ENCODE results near the gene GREB1.
"Not testable (repeated sequence)": the region's sequence is repeated elsewhere in the genome, so short reads cannot be mapped to it uniquely, and the experiment has no call there.

Gene GREB1

DNA sequence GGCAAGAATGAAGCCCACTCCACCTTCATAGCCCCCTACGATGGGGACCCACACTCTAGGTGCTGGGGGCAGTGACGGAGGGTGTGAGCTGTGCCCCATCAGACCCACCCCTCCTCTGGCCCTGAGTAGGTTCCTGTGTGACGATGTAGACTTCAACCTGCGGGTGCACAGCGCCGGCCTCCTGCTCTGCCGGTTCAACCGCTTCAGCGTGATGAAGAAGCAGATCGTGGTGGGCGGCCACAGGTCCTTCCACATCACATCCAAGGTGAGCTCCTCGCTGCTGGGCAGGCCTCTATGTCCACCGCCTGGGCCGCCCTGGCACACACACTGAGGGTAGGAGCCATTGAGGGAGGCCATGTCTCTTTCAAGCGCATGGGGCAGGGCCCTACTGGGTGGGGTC is 101.3 kb downstream of the GREB1 start:
- no peak for DNase-seq (ENCODE audit: low spot score)

DNA sequence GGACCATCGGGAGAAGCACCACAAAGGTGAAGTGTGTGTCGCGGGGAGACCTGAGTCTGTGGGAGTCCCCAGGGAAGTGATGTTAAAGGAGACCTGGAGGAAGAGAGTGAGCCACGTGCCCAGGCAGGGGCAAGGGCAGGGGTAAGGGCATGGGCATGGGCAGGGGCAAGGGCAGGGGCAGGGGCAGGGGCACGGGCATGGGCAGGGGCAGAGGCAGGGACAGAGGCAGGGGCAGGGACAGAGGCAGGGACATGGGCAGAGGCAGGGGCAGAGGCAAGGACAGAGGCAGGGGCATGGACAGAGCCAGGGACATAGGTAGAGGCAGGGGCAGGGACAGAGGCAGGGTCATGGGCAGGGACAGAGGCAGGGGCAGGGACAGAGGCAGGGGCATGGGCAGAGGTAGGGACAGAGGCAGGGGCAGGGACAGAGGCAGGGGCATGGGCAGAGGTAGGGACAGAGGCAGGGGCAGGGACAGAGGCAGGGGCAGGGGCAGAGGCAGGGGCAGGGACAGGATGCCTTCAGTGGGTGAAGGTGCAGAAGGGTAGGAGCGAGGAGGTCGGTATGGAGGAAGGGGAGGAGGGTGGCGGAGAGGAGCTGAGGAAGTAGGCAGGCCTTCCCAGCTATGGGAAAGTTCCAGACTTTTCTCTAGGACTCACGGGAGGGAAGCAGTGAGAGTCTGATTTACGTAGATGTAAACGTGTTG is 102.9 kb downstream of the GREB1 start:
- DNase-seq (ENCODE audit: low spot score) = no peak

DNA sequence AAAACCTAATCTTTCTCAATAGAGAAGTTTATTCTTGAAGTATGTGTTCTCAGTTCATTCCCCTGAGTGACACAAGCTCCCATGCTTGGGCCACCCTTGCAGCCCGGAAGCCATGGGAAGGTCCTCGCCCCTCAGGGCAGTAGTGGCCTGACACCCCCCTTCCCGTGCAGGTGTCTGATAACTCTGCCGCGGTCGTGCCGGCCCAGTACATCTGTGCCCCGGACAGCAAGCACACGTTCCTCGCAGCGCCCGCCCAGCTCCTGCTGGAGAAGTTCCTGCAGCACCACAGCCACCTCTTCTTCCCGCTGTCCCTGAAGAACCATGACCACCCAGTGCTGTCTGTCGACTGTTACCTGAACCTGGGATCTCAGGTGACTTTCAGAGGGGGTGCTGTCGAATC is 103.7 kb downstream of the GREB1 start:
- DNase-seq (ENCODE audit: low spot score) = no peak

DNA sequence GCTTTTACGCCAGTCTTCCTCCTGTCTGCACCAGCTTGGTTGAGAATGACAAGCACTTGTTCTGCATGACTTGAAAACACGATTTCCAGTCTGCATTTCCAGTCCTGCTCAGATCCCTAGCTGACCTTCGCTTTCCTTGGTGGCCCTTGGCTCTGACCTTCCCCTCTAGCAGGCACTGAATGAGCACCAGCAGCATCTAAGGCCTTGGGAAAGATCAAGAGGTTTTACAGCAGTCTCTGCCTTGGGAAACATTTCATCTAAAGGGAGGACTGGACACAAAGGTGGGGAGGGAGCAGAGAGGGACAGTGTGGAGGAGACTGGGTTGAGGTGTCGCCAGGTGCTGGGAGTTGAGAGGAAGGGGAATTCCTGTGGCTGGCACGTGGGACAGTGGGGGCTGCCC is 105.7 kb downstream of the GREB1 start:
- no peak for DNase-seq (ENCODE audit: low spot score)

DNA sequence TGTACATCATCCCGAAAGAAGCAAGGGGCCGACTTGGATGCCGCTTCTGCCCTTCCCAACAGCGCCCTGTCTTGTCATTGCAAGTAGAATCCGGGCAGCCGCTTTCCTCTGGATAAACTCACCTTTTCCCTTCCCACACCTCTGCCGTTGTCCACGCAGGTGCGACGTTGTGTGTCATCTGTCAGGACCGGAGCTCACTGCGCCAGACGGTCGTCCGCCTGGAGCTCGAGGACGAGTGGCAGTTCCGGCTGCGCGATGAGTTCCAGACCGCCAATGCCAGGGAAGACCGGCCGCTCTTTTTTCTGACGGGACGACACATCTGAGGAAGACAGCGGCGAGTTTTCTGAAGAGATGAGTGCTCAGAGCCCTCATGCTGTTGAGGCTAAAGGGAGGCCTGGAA is 106.3 kb downstream of the GREB1 start:
- DNase-seq (ENCODE audit: low spot score) = no peak

GRCh38 chr2:11642972-11643371 is 109.1 kb downstream of the GREB1 start:
- no peak for DNase-seq (ENCODE audit: low spot score)

GRCh38 chr2:11644293-11644692 is 110.4 kb downstream of the GREB1 start:
- no peak for DNase-seq (ENCODE audit: low spot score)

- DNase-seq (ENCODE audit: low spot score) = no peak
Measured at GRCh38 chr2:11646530-11646929, 112.7 kb downstream of the GREB1 start.

DNA sequence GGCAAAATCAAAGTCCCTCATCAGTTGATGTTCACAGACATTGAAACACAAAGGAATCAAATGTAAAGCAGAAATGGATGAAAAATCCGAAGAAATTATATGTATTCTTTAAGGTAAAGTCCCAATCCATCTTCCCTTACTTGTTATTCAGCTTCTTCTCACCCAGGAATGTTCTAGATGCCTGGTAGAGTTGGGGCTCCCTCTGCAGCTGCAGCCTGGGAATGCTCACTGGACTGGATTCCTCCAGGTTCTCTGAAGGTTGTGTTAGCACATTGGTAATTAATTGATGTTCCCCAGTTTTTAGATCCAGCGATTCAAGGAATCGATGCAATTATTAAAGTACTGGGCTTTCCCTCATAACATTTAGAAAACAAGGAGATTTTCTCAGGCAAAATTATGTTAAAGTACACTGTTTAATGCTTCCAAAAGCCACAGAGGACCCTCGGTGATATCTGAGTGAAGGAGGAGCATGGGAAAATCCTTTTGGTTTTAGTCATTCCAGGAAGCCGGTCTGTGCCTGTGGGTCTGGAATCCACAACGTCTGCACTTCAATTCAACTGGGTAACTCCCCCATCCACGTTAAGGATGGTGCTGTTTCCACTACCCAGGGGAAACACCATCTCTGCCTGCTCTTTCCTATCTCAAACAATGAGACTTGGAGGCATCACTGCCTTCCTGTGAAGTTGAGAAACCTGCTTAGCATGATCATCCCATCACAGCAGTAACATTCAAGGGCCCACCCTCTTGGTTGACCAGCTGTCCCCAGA is 114.2 kb downstream of the GREB1 start:
- no peak for DNase-seq (ENCODE audit: low spot score)

- no peak for DNase-seq (ENCODE audit: low spot score)
Measured at GRCh38 chr2:11649093-11649492, 115.2 kb downstream of the GREB1 start.

DNA sequence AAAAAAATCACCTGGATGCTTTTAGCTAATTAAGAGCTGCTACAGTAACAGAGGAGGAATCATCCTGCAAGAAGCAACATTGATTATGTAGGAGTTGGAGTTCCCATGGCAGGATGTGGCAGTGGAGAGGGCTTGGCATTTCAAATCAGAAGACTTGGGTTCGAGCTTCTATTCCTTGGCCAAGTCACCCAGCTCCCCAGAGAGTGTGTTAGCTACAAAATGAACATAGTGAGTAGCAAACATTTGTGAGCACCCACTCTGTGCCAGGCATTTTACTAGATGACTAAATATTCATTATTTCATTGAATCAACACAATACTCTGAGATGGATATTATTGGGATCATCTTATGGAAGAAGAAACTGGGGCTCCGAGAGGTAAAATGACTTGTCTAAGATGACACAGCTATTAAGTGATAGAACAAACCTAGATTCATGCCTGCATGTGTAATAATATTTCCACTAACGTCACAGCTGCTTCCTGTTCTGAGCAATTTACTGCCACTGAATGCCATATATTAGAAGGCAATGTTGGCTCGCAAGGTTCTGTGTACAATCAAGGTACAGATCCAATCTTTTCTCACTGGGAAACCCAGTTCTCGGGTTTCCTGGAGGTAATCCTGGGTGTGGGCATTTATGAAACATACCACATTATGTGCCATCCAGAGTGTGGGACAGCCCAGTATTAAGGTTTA is 118.2 kb downstream of the GREB1 start:
- no peak for DNase-seq (ENCODE audit: low spot score)

- no peak for DNase-seq (ENCODE audit: low spot score)
Measured at GRCh38 chr2:11652553-11652952, 118.7 kb downstream of the GREB1 start.

DNA sequence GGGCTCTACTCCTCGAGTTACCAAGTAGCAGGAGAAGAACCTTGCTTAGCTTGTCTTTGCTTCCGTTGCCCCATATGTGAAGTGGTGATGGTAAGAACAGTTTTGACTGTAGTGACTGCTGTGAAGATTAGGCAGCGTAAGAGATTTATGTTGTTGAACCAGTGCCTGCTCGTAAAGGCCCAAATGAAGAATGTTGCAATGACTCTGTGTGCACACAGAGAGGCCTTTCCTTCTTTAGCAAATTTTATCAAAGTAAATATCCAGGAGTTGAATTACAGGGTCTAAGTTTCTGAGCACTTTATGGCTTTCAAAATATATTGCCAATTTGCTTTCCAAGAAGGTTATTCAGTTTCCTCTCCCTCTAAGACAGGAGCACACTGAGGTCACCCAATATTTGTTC is 121.7 kb downstream of the GREB1 start:
- no peak for DNase-seq (ENCODE audit: low spot score)

DNA sequence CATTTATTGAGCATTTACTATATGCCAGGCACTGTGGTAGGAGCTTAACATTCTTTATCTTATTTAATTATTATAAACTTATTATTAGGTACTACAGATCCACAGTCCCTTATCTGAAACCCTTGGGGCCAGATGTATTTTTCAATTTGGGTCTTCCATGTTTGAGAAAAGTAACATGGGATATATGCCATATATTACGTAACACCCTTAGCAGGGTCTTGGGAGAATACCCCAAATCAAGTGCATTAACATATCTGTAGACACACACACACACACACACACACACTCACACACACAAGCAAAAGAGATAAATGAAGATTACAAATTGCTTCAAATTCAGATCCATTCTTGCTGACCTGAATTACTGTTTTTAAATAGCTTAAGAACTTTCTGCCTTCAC is 122.4 kb downstream of the GREB1 start:
- DNase-seq (ENCODE audit: low spot score) = no peak

GRCh38 chr2:11656671-11657101 is 122.8 kb downstream of the GREB1 start:
- DNase-seq (ENCODE audit: low spot score) = no peak

DNA sequence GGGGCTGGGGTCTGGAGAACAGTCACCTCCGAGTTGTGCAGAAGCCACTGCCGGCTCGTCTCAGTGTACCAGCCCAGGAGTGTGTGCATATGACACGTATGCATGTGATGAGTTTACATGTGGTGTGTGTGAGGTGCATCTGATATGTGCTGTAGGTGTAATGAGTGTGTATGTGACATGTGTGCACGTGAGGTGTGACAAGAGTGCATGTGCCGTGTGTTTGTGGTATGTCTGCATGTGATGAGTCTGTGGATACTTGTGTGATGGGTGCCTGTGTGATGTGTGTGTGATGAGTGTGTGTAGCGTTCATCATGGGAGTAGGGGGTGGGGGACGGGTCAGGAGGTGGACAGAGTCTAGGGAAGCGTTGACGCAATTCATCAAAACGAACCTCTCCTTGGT is 123.3 kb downstream of the GREB1 start:
- DNase-seq (ENCODE audit: low spot score) = no peak

GRCh38 chr2:11657646-11658045 is 123.8 kb downstream of the GREB1 start:
- DNase-seq (ENCODE audit: low spot score) = no peak

DNA sequence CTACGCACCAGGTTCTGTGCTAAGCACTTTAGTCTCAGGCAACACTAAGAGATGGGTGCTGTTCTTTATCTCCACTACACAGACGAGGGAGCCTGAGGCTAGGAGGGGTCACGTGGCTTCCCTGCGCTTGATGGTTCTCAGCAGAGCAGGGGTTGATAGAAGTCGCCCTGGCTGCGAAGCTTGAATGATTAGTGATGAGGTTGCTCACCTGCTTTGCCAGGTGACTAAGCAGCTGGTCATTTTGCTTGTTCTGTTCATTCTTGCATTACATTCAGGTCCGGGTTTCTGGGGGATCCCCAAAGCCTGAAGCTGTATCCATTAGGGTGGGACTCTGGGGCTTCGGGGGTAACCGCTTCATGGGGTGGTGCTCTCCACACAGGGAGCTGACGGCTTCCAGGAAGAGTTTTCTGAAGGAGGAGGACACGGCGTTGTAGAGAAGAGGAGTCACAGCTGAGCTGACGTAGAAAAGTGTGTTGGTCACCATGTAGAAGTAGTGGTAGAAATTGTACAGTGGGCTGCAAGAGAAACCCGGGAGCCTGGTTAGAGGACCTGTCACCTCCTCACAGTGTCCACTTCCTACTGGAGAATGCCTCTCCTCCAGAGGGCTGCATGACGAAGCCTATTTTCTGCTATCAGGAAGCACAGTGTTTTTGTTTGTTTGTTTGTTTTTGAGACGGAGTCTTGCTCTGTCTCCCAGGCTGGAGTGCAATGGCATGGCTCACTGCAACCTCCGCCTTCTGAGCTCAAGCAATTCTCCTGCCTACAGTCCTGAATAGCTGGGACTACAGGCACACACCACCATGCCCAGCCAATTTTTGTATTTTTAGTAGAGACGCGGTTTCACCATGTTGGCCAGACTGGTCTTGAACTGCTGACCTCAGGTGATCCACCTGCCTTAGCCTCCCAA is 124.6 kb downstream of the GREB1 start:
- DNase-seq (ENCODE audit: low spot score) = no peak

GRCh38 chr2:11659115-11659475 is 125.2 kb downstream of the GREB1 start:
- no peak for DNase-seq (ENCODE audit: low spot score)

DNA sequence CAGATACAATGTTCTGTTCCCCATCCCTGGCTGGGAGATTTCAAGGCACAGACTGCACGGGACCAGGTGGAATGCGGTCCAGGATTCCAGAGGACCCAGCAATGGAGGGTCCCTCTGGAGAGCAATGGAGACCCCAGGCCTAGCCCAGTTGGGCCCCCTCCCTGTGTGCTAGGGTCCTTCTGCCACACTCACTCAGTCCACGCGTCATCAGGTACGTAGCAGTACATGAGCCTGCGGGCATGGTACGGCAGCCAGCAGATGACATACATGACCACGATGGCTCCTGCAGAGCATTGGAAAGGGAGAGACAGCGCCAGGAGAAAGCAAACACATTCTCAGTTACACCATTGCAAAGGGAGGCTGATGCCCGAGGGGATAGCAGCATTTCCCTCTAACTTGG is 126.0 kb downstream of the GREB1 start:
- no peak for DNase-seq (ENCODE audit: low spot score)

GRCh38 chr2:11660396-11660795 is 126.6 kb downstream of the GREB1 start:
- not testable (repeated sequence) for DNase-seq (ENCODE audit: low spot score)

GRCh38 chr2:11661891-11662435 is 128.1 kb downstream of the GREB1 start:
- DNase-seq (ENCODE audit: low spot score) = no peak
